Liver (tissue), 9 donors: ENCODE data around the gene PPP1R18. TPM values are rescaled to one million over a fixed set of nuclear protein-coding genes. Genes with fewer than 3 reads are reported as not detected.
A peak's percentile ranks its signal among the peaks of the same experiment; 100 is the strongest.

Source experiments
- DNase-seq: peaks from one replicate; pipeline ENCODE4 v3.0.0-alpha.2; 2017; ENCODE audit warnings: low spot score
- H3K27ac ChIP-seq, 2 donors: one replicate each; pipeline ENCODE4 v1.7.0; 2013; ENCODE audit warnings: inconsistent platforms in 2 of 2, low read length in 2 of 2, control low read depth in 1 of 2, low read depth in 1 of 2, mild to moderate bottlenecking in 1 of 2
- H3K27me3 ChIP-seq, 4 donors: one replicate each; pipeline versions ENCODE4 v1.6.1 to v1.7.0; 2013; ENCODE audit warnings: low read length in 3 of 4, inconsistent platforms in 1 of 4, mild to moderate bottlenecking in 1 of 4, moderate library complexity in 1 of 4; ENCODE audit not compliant: control insufficient read depth in 4 of 4, insufficient read depth in 4 of 4
- H3K36me3 ChIP-seq, 4 donors: one replicate each; pipeline versions ENCODE4 v1.6.1 to v1.7.0; 2013; ENCODE audit warnings: low read length in 3 of 4, mild to moderate bottlenecking in 3 of 4, low read depth in 1 of 4, moderate library complexity in 1 of 4; ENCODE audit not compliant: control insufficient read depth in 4 of 4, insufficient read depth in 3 of 4
- H3K4me1 ChIP-seq, 4 donors: one replicate each; pipeline versions ENCODE4 v1.6.1 to v1.7.0; 2013; ENCODE audit warnings: low read length in 3 of 4, mild to moderate bottlenecking in 3 of 4, moderate library complexity in 1 of 4; ENCODE audit not compliant: control insufficient read depth in 4 of 4, insufficient read depth in 4 of 4
- H3K4me3 ChIP-seq, 3 donors: one replicate each; pipeline versions ENCODE4 v1.6.1 to v1.7.0; 2013; ENCODE audit warnings: low read length in 3 of 3, control low read depth in 1 of 3, low read depth in 1 of 3, mild to moderate bottlenecking in 1 of 3
- H3K9ac ChIP-seq, 2 donors: one replicate each; pipeline ENCODE4 v1.7.0; 2013; ENCODE audit warnings: low read length in 2 of 2, mild to moderate bottlenecking in 2 of 2, moderate library complexity in 2 of 2, control low read depth in 1 of 2, low read depth in 1 of 2
- H3K9me3 ChIP-seq, 4 donors: one replicate each; pipeline versions ENCODE4 v1.6.1 to v1.7.0; 2013; ENCODE audit warnings: low read length in 3 of 4; ENCODE audit not compliant: control insufficient read depth in 4 of 4
- ATF3 ChIP-seq: IDR thresholded peaks from 2 replicates; pipeline ENCODE4 v1.6.1; 2016; ENCODE audit warnings: antibody characterized with exemption
- EGR1 ChIP-seq, 2 donors: IDR thresholded peaks; 2 replicates each; pipeline ENCODE4 v1.6.1; 2016 to 2018; ENCODE audit warnings: antibody characterized with exemption in 2 of 2, low read depth in 2 of 2
- FOXA1 ChIP-seq: IDR thresholded peaks from 2 replicates; pipeline ENCODE4 v1.6.1; 2016; ENCODE audit warnings: antibody characterized with exemption
- HNF4A ChIP-seq, 2 donors: conservative IDR thresholded peaks; 2 replicates each; pipeline ENCODE4 v1.6.1; 2016; ENCODE audit warnings: antibody characterized with exemption in 2 of 2, mild to moderate bottlenecking in 2 of 2
- MAX ChIP-seq: IDR thresholded peaks from 2 replicates; pipeline ENCODE4 v1.6.1; 2016; ENCODE audit warnings: antibody characterized with exemption
- NR2F2 ChIP-seq: IDR thresholded peaks from 2 replicates; pipeline ENCODE4 v1.6.1; 2016; ENCODE audit warnings: antibody characterized with exemption
- RAD21 ChIP-seq, 2 donors: IDR thresholded peaks; 2 replicates each; pipeline ENCODE4 v1.6.1; 2016; ENCODE audit warnings: antibody characterized with exemption in 2 of 2, mild to moderate bottlenecking in 2 of 2
- REST ChIP-seq: IDR thresholded peaks from 2 replicates; pipeline ENCODE4 v1.6.1; 2016; ENCODE audit warnings: antibody characterized with exemption, mild to moderate bottlenecking
- RXRA ChIP-seq, 2 donors: IDR thresholded peaks; 2 replicates each; pipeline ENCODE4 v1.6.1; 2017 to 2018; ENCODE audit warnings: antibody characterized with exemption in 2 of 2, mild to moderate bottlenecking in 1 of 2
- SP1 ChIP-seq: IDR thresholded peaks from 2 replicates; pipeline ENCODE4 v1.6.1; 2018; ENCODE audit warnings: antibody characterized with exemption, mild to moderate bottlenecking
- YY1 ChIP-seq: IDR thresholded peaks from 2 replicates; pipeline ENCODE4 v1.6.1; 2016; ENCODE audit warnings: antibody characterized with exemption, mild to moderate bottlenecking
- WGBS: extraction: QIAGEN DNeasy Blood & Tissue Kit; methylation state at CpG from one replicate; pipeline ENCODE4 v1.1.7; 2013; 5-methylcytosine and 5-hydroxymethylcytosine counted together
- polyA plus RNA-seq, 2 donors: library from polyadenylated mRNA; stranded (reverse) in 1 of 2; unstranded in 1 of 2; fragments of 200-250 nt in 1 of 2; fragments of >200 nt in 1 of 2; fragmentation: Nextera tagmentation in 1 of 2; extraction: Ambion mirVana in 1 of 2; gene quantifications; one replicate each; pipeline versions ENCODE4 v1.2.1 to v1.2.3, GENCODE V29; 2013 to 2015
- total RNA-seq, 2 donors: library from RNA; depleted of rRNA; stranded (reverse); fragments of >200 nt; gene quantifications; one replicate each; pipeline ENCODE4 v1.2.3, GENCODE V29; 2014
- donor health status: healthy.
- donor health status: healthy.
- donor health status: healthy.
- donor health status: healthy.
- donor health status: healthy.

The PPP1R18 gene
- total and polyA plus RNA-seq, 4 donors, result 7.4 to 17.4 (median 11.5) TPM

- DNase-seq, result no peak
- TF ChIP-seq RXRA (IDR thresholded peaks at IDR 0.05) (no peak), HNF4A (conservative IDR thresholded peaks at IDR 0.05) (no peak), ATF3 (no peak), FOXA1 (no peak), EGR1 (IDR thresholded peaks at IDR 0.05; ENCODE audit: low read depth in 2 of 2) (no peak)
- Histone ChIP-seq H3K4me1 (peaks cover 21 to 70% (median 55%) of the 10 kb centered on the region in 4 donors), H3K27me3 (no peaks in the 10 kb centered on the region), H3K36me3 (no peaks in the 10 kb centered on the region), H3K9ac (peak overlapping the region in 1 of 2 donors; percentile 28), H3K9me3 (no peaks in the 10 kb centered on the region), H3K4me3 (peak overlapping the region; percentile 60 to 77 (median 60)), H3K27ac (peak overlapping the region; percentile 97 to 99)
- WGBS, result 30% methylated on average over 22 of the region's 22 CpGs
These were observed 1.4 kb upstream of the PPP1R18 start for GRCh38 chr6:30687659-30688431.

GRCh38 chr6:30686908-30687658 is 638 bp upstream of the PPP1R18 start:
- Histone ChIP-seq H3K4me1 (peaks cover 21 to 74% (median 60%) of the 10 kb centered on the region in 4 donors), H3K4me3 (peak overlapping the region; percentile 60 to 77 (median 60)), H3K27me3 (no peaks in the 10 kb centered on the region), H3K36me3 (no peaks in the 10 kb centered on the region), H3K9me3 (no peaks in the 10 kb centered on the region), H3K27ac (peak overlapping the region; percentile 97 to 99), H3K9ac (peak overlapping the region; percentile 30 to 77)
- under 1% methylated on average over 52 of the region's 52 CpGs for WGBS
- DNase-seq, result peak; percentile 69
- no peak for TF ChIP-seq ATF3
- peak; percentile 9 for TF ChIP-seq YY1
- TF ChIP-seq RXRA (IDR thresholded peaks at IDR 0.05), result peak in 1 of 2 donors; percentile 42
- TF ChIP-seq SP1, result peak; percentile 46
- TF ChIP-seq EGR1 (IDR thresholded peaks at IDR 0.05; ENCODE audit: low read depth in 2 of 2), result peak; percentile 41 to 42
- no peak for TF ChIP-seq HNF4A (conservative IDR thresholded peaks at IDR 0.05)
- TF ChIP-seq REST, result no peak
- TF ChIP-seq RAD21 (IDR thresholded peaks at IDR 0.05), result no peak
- no peak for TF ChIP-seq MAX
- peak; percentile 29 for TF ChIP-seq NR2F2
